Astrocyte of the spinal cord (primary cell): Measurements from ENCODE around the gene CEP72.
"Not testable (repeated sequence)": the region's sequence is repeated elsewhere in the genome, so short reads cannot be mapped to it uniquely, and the experiment has no call there.

Experiments
- DNase-seq: peaks from one replicate; pipeline ENCODE4 v3.0.0; 2011; ENCODE audit warnings: low read depth, low spot score
- H3K4me3 ChIP-seq: 2 replicates; pipeline ENCODE4 v1.5.1; 2011; ENCODE audit warnings: low read depth, mild to moderate bottlenecking, low read length, moderate library complexity
- in situ Hi-C: cut with HindIII; loops from 2 replicates; pipeline ENCODE4 v1.10.0; 2017; ENCODE audit warnings: low sequenced_read_pairs

The CEP72 gene

DNA sequence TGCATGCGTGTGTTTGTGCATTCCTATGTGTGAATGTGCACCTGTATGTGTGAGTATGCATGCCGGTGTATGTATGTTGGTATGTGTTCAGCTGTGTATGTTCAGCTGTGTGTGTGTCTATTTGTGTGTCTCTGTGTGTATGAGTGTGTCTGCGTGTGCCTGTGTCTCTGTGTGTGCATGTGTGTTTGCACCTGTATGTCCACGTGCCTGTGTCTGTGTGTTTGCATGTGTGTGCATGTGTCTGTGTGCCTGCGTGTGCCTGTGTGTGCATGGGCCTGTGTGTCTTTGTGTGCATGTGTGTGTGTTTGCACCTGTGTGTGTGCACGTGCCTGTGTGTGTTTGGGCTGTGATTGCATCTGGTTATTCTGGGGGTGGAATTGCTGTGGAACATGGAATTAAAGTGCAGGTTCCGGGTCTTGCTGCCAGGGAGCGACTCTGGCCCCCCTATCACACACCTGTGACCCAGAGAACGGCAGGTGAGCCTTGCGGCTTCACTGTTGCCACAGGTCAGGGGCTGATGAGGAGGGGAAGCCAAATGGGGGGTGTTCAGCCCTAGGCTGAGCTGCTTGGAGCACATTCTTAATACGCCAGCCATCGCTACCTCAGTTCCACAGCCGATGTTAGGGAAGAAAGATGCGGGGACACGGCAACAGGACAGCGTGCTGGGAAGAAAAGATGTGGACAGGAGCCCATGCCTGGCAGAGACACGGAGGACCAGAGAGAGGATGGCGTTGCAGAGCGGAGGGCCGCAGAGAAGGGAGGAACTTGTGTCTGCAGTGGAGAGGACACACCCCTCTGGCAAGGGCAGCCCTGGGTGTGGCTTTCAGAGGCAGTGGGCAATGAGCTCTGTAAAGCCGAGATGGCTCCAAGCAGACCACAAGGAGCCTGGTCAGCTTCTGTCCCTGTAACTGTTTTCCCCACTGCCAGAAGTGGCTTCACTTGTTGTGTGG lies 84.9 kb downstream of the CEP72 start:
- H3K4me3 ChIP-seq, in situ Hi-C loops: not testable (repeated sequence)

More for the DNA sequence above, 84.9 kb downstream of the CEP72 start:
- not testable (repeated sequence) for DNase-seq
